ENCODE measurements around the gene HEG1. TPM values are rescaled to one million over a fixed set of nuclear protein-coding genes. Genes with fewer than 3 reads are reported as not detected.

The HEG1 gene
- total and polyA plus RNA-seq, 2 donors (not counting 3 experiments of a cell fraction or from before 2014, with no cell fraction given): 50.1 to 106 TPM

- FAIRE-seq: no peak
- Histone ChIP-seq H3K79me2 (ENCODE audit: control insufficient read depth, insufficient read depth, low read length) (no peaks in the 10 kb centered on the region), H3K36me3 (ENCODE audit: control insufficient read depth in 2 of 2, extremely low read depth in 1 of 2, insufficient read depth in 2 of 2, low read length in 2 of 2) (peaks cover under 1 to 11% of the 10 kb centered on the region in 2 experiments), H3K4me1 (ENCODE audit: control insufficient read depth, extremely low read depth, insufficient read depth, low read length) (peaks cover 3% of the 10 kb centered on the region), H3K9ac (replicated peaks; ENCODE audit: extremely low read depth, insufficient read depth, low read length) (no peak overlapping the region), H3K27ac (ENCODE audit: insufficient read depth, low read depth, low read length) (no peak overlapping the region), H3K9me3 (replicated peaks; ENCODE audit: control insufficient read depth, insufficient read depth, low read length) (no peaks in the 10 kb centered on the region), H3K9me1 (replicated peaks; ENCODE audit: control insufficient read depth, extremely low read depth, insufficient read depth, low read length) (no peaks in the 10 kb centered on the region), H3K27me3 (ENCODE audit: control insufficient read depth in 2 of 2, insufficient read depth in 2 of 2, low read length in 2 of 2) (no peaks in the 10 kb centered on the region), H3K4me2 (ENCODE audit: insufficient read depth, low read length) (no peak overlapping the region), H4K20me1 (replicated peaks; ENCODE audit: control insufficient read depth, extremely low read depth, insufficient read depth, low read length) (no peaks in the 10 kb centered on the region), H2AFZ (ENCODE audit: low read depth, low read length) (no peak overlapping the region), H3K4me3 (replicated peaks in 1 of 3; ENCODE audit: insufficient read depth in 1 of 3, low read depth in 1 of 3, low read length in 3 of 3) (no peak overlapping the region)
- dilution Hi-C loops (cut with MboI; ENCODE audit: extremely low pct_ligation_motif_present, low sequenced_read_pairs): no loop called here
- no TSS peak for BruUV-seq (replicated peaks)
- ChIA-PET CTCF (interaction anchor here (1.0 to 1.8 kb wide), 5 partner anchors 8 to 203 kb away, joined by 3 to 5 read pairs (median 3); no protein-coding TSS in a partner anchor), POLR2A (no interaction called here)
- intact Hi-C loops (cut with micrococcal nuclease): no loop called here
- no peak for DNase-seq (ENCODE audit: low read depth, low spot score)
- TF ChIP-seq FOS (IDR thresholded peaks at IDR 0.05; ENCODE audit: borderline replicate concordance, insufficient read depth, low read length): no peak
- TF ChIP-seq MYC (IDR thresholded peaks at IDR 0.05; ENCODE audit: low read depth, low read length): no peak
- TF ChIP-seq MAX (IDR thresholded peaks at IDR 0.05; ENCODE audit: insufficient read depth, insufficient read length): no peak
- no peak for TF ChIP-seq POLR2A (IDR thresholded peaks at IDR 0.05; ENCODE audit: low read depth, low read length)
- no peak for TF ChIP-seq POLR2AphosphoS5 (IDR thresholded peaks at IDR 0.05; ENCODE audit: insufficient read depth, low read depth, low read length)
- TF ChIP-seq EZH2 (IDR thresholded peaks at IDR 0.05; ENCODE audit: borderline replicate concordance, low read depth, low read length, severe bottlenecking): no peak
- no peak for TF ChIP-seq JUN (IDR thresholded peaks at IDR 0.05; ENCODE audit: borderline replicate concordance, insufficient read depth, insufficient read length, low read depth)
- no peak for TF ChIP-seq GATA2 (IDR thresholded peaks at IDR 0.05; ENCODE audit: insufficient read depth, insufficient read length, low read depth, low read length)
- no peak for TF ChIP-seq CTCF (IDR thresholded peaks at IDR 0.05; ENCODE audit: extremely low read depth in 1 of 2, insufficient read depth in 1 of 2, low read depth in 1 of 2, low read length in 2 of 2)
Observed at GRCh38 chr3:124964387-124964786, 91.4 kb downstream of the HEG1 start.
